Cardiac muscle cell (in vitro differentiated cells and primary cell): ENCODE data around the gene ZNF616. TPM values are rescaled to one million over a fixed set of nuclear protein-coding genes. Genes with fewer than 3 reads are reported as not detected.
A peak's percentile ranks its signal among the peaks of the same experiment; 100 is the strongest.
"Not testable (repeated sequence)": the region's sequence is repeated elsewhere in the genome, so short reads cannot be mapped to it uniquely, and the experiment has no call there.

ENCODE experiments used
- DNase-seq, 2 donors: peaks; one replicate each; pipeline versions ENCODE4 v3.0.0 to v3.0.0-alpha.2; 2010 to 2017; ENCODE audit warnings: low read depth in 1 of 2, low spot score in 1 of 2
- H3K27ac ChIP-seq: fragments of 200-600 bp; sonication (generic); 2 replicates; pipeline ENCODE4 v1.5.1; 2016
- H3K27me3 ChIP-seq: fragments of 200-600 bp; sonication (generic); 2 replicates; pipeline ENCODE4 v1.6.0; 2016; ENCODE audit warnings: control low read depth
- H3K36me3 ChIP-seq: fragments of 200-600 bp; sonication (generic); 2 replicates; pipeline ENCODE4 v1.5.1; 2016; ENCODE audit warnings: control low read depth
- H3K4me1 ChIP-seq: fragments of 200-600 bp; sonication (generic); 2 replicates; pipeline ENCODE4 v1.8.1; 2017; ENCODE audit warnings: low read depth, mild to moderate bottlenecking, mixed run types
- H3K4me3 ChIP-seq: fragments of 200-600 bp; sonication (generic); 2 replicates; pipeline ENCODE4 v1.5.1; 2016; ENCODE audit warnings: mild to moderate bottlenecking
- H3K9me3 ChIP-seq: fragments of 200-600 bp; sonication (generic); 2 replicates; pipeline ENCODE4 v1.5.1; 2017; ENCODE audit warnings: low read depth, mild to moderate bottlenecking, control low read depth
- polyA plus RNA-seq: library from polyadenylated mRNA; unstranded; fragments of >200 nt; fragmentation: Nextera tagmentation; extraction: Ambion mirVana; gene quantifications from 2 replicates; pipeline ENCODE4 v1.2.1, GENCODE V29; 2016
- total RNA-seq: library from RNA; depleted of rRNA; stranded (reverse); fragments of >200 nt; gene quantifications from 2 replicates; pipeline ENCODE4 v1.2.3, GENCODE V29; 2016
- TF ChIP-seq, protein P1 (sequence below): IDR thresholded peaks from 2 replicates; pipeline ENCODE4 v1.5.1; 2012; ENCODE audit warnings: low read depth, mild to moderate bottlenecking, low read length

The ZNF616 gene
- total and polyA plus RNA-seq, 2 experiments from 2014 or later: 7.7 to 11.9 TPM

DNA sequence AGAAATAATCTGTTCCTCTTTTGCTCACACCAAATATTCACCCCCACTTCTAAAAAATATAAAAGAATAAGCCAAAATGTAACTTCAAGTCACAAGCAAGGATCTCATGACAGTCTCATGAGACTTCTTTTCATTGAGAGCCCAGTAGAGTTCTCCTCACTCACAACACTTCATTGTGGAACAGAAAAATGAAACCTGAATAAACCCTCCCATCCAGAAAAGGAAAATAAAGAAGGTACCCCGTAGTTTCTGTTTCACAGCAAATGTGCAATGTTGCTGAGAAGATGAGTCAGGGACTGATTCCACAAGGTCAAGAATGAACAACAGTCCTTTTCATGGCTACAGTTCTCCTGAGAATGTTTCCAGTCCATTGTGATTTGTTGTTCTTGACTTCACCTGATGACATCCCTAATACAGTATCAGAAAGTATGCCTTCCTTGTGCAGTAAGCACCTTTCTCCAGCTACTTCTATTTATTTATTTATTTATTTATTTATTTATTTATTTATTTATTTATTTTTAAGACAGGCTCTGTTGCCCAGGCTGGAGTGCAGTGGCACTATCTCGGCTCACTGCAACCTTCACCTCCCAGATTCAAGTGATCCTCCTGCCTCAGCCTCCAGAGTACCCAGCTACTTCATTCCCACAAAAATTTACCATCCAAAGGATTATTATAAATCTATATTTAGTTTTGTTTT, 37.7 kb downstream of the ZNF616 start:
- TF ChIP-seq, protein P1, sequence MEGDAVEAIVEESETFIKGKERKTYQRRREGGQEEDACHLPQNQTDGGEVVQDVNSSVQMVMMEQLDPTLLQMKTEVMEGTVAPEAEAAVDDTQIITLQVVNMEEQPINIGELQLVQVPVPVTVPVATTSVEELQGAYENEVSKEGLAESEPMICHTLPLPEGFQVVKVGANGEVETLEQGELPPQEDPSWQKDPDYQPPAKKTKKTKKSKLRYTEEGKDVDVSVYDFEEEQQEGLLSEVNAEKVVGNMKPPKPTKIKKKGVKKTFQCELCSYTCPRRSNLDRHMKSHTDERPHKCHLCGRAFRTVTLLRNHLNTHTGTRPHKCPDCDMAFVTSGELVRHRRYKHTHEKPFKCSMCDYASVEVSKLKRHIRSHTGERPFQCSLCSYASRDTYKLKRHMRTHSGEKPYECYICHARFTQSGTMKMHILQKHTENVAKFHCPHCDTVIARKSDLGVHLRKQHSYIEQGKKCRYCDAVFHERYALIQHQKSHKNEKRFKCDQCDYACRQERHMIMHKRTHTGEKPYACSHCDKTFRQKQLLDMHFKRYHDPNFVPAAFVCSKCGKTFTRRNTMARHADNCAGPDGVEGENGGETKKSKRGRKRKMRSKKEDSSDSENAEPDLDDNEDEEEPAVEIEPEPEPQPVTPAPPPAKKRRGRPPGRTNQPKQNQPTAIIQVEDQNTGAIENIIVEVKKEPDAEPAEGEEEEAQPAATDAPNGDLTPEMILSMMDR: no peak
- H3K27me3 ChIP-seq: no peaks in the 10 kb centered on the region
- H3K4me3 ChIP-seq: no peak overlapping the region
- no peaks in the 10 kb centered on the region for H3K4me1 ChIP-seq
- no peaks in the 10 kb centered on the region for H3K36me3 ChIP-seq
- no peak for DNase-seq
- H3K27ac ChIP-seq: no peak overlapping the region
- H3K9me3 ChIP-seq: no peaks in the 10 kb centered on the region

DNA sequence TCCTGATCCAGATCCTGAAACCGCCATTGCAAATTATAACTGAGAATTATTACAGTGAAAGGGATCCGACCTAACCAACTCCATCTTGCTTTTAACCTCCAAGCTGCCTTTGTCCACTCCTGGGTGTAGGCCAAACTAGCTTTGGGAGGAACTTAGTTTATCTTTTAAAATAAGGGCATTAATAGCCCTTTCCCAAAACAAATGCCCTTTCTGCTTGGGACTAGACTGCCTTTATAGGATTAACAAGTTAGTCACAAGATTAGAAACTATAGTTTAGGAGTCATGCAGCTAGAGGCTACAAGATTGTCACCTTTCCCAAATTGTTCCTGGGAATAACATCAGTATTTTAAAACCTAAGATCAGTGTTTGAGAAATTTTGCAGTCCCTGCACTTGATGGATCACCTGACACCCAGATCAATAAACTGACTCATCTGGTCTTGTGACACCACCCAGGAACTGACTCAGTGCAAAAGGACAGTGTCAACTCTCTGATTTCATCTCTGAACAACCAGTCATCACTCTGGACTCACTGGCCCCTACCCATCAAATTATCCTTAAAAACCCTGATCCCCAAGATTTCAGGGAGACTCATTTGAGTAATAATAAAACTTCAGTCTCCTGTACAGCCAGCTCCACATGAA, 40.1 kb downstream of the ZNF616 start:
- no peak overlapping the region for H3K27ac ChIP-seq
- H3K4me1 ChIP-seq: no peaks in the 10 kb centered on the region
- H3K4me3 ChIP-seq: no peak overlapping the region
- H3K36me3 ChIP-seq: no peaks in the 10 kb centered on the region
- no peaks in the 10 kb centered on the region for H3K27me3 ChIP-seq
- no peaks in the 10 kb centered on the region for H3K9me3 ChIP-seq
- TF ChIP-seq, protein P1: no peak
- DNase-seq: no peak

DNA sequence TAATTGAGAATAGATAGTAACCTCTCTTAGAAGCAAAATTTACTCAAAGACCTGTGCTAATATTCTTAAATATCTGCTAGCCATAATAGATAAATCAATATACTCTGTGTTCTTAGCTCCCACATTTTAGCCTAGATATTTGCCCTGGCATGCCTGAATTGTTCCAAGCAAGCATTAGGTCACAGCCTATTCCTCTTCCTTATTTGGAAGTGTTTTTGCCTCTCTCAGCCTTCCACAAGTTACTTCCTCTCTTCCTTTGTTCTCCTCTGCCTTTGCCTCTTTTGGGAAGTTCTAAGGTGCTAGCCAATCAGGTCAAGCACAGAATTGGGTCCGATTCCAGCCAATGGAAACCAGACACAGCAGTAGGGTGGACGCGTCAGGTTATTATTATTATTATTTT, 43.3 kb downstream of the ZNF616 start:
- H3K9me3 ChIP-seq, H3K4me3 ChIP-seq, H3K27ac ChIP-seq, H3K36me3 ChIP-seq, H3K27me3 ChIP-seq, DNase-seq, H3K4me1 ChIP-seq: not testable (repeated sequence)

DNA sequence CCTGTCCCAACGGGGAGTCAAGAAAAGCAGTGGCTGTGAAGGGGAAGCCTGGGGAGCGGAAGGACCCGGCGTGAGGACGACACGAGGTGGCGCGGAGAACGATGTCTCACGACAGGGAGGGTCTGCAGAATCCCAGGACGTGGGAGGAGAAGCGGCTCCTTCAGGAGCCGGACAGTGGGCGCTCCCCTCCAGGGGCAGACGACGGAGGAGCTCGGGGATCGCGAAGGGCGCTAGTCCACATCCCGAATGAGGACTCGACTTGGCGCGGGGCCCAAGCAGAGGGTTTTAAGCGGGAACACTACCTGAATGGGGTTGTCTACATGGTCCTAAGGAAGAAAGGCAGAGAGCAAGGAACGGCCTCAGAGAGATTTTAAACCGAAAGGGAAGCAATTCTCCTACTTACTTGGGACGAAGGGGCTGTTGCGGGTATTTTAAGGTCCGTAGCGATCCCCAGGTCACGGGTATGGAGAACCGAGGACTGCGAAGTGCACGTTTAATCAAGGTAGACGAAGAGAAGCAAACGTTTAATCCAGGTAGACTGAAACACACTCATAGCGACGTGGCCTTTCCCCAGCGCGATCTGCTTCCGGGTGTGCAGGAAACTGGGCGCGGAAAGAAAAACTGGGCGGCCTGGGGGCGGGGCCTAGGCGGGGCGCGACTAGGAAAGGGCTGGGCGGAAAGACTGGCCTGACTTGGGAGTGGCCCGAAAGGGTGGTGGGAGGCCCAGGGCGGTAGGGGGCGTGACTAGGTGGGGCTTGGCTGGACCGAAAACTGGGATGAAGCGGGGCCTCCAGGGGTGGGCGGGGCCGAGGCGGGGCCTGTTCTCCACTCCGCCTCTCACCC, 44.3 kb downstream of the ZNF616 start, which contains the start of gene ZNF841:
ZNF841 (minus strand) TSS at position 594 of the 843 bp plus-strand sequence. CDS start 10,964 bp downstream, outside the sequence.
- Histone ChIP-seq H3K36me3 (no peaks in the 10 kb centered on the region), H3K9me3 (no peaks in the 10 kb centered on the region), H3K27ac (peak within 1 kb of the TSS; percentile 12), H3K4me3 (peak within 1 kb of the TSS; percentile 60), H3K4me1 (peaks cover 6% of the 10 kb centered on the region), H3K27me3 (no peaks in the 10 kb centered on the region)
- peak; percentile 91 to 97 for DNase-seq
- TF ChIP-seq, protein P1: peak; percentile 2

DNA sequence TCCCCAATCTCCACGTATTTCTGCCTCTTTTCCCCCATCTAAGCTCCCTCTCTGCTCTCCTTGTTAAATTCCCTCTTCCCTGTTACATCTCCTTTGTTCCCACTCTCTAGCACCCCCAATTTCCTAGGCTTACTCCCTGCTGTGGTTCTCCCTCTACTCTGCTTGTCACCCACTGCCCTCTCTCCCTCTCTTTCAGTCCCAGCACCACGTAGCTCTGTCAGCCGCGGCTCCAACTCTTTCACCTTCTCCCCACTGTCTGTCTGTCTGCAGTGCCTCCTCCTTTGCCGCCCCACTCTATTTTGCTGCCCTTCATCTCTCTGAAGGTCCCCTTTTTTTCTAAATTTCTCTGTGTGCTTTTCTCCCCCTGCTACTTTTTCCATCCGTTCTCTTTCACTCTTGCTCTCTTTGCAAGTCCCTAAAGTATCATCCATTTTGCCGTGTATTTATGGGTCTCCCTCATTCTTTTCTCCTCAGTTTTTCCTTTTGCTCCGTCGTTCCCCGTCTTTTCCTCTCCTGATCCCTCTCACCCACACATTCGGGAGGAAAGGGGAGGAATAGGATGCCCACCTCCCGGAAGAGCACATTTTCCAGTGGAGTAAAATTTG, 45.1 kb downstream of the ZNF616 start:
- no peak overlapping the region for H3K27ac ChIP-seq
- no peaks in the 10 kb centered on the region for H3K27me3 ChIP-seq
- peak in 1 of 2 donors; percentile 1 for DNase-seq
- H3K4me1 ChIP-seq: peaks cover 6% of the 10 kb centered on the region
- TF ChIP-seq, protein P1: no peak
- H3K4me3 ChIP-seq: peak overlapping the region; percentile 60
- H3K36me3 ChIP-seq: no peaks in the 10 kb centered on the region
- H3K9me3 ChIP-seq: no peaks in the 10 kb centered on the region
